Thyroid gland (tissue), 4 donors: ENCODE measurements around the gene SPRR4.

Source experiments
- POLR2A ChIP-seq, 2 donors: fragments of 450-650 bp; IDR thresholded peaks; one replicate each; pipeline ENCODE4 v1.6.1; 2017; ENCODE audit warnings: antibody characterized with exemption in 2 of 2, mild to moderate bottlenecking in 2 of 2, moderate library complexity in 1 of 2
- TF ChIP-seq, protein P1 (sequence below), 6 experiments: fragments of 200-600 bp in 3 of 6; fragments of 450-650 bp in 3 of 6; sonication (generic) in 3 of 6; IDR thresholded peaks; one replicate each; pipeline ENCODE4 v1.5.1; 2016 to 2019; ENCODE audit warnings: antibody characterized with exemption in 6 of 6, mild to moderate bottlenecking in 2 of 6, inconsistent platforms in 1 of 6, moderate library complexity in 1 of 6

DNA sequence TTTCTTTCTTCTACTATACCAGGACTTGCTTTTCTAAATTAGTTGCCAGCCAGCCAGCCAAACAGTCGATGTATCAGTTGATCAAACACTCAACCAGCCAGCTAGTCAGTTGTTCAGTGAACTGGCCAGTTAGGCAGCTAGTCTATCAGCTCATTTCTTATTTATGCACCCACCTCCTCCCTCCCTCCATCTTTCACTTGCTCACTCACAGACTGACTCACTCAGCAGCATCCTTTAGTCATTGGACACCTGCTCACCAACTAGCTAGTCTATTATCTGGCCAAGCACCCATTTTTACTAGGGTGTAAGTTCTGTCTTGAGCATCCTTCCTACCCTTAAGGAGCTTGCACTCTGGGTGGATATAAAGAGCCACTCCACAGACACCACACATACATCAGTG is 5.9 kb upstream of the SPRR4 start:
- TF ChIP-seq, protein P1, sequence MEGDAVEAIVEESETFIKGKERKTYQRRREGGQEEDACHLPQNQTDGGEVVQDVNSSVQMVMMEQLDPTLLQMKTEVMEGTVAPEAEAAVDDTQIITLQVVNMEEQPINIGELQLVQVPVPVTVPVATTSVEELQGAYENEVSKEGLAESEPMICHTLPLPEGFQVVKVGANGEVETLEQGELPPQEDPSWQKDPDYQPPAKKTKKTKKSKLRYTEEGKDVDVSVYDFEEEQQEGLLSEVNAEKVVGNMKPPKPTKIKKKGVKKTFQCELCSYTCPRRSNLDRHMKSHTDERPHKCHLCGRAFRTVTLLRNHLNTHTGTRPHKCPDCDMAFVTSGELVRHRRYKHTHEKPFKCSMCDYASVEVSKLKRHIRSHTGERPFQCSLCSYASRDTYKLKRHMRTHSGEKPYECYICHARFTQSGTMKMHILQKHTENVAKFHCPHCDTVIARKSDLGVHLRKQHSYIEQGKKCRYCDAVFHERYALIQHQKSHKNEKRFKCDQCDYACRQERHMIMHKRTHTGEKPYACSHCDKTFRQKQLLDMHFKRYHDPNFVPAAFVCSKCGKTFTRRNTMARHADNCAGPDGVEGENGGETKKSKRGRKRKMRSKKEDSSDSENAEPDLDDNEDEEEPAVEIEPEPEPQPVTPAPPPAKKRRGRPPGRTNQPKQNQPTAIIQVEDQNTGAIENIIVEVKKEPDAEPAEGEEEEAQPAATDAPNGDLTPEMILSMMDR (IDR thresholded peaks at IDR 0.05), result no peak
- no peak for TF ChIP-seq POLR2A (IDR thresholded peaks at IDR 0.05)
